Smooth muscle cell (in vitro differentiated cells): Measurements from ENCODE around the gene SRSF4. TPM values are rescaled to one million over a fixed set of nuclear protein-coding genes. Genes with fewer than 3 reads are reported as not detected.

Experiments used
- DNase-seq: peaks from one replicate; lab custom pipeline; 2025; ENCODE audit not compliant: unreplicated experiment; lab: John Stamatoyannopoulos, UW
- H2AFZ ChIP-seq: fragments of 200-600 bp; sonication (generic); 2 replicates; pipeline ENCODE4 v1.6.0; 2016; ENCODE audit warnings: antibody characterized with exemption, low read depth, mild to moderate bottlenecking
- H3F3A ChIP-seq: fragments of 200-600 bp; sonication (generic); 2 replicates; pipeline ENCODE4 v1.6.0; 2017; ENCODE audit warnings: antibody characterized with exemption, low read depth
- H3K27ac ChIP-seq: fragments of 200-600 bp; sonication (generic); 2 replicates; pipeline ENCODE4 v1.5.1; 2016; ENCODE audit warnings: low read depth, mild to moderate bottlenecking
- H3K27me3 ChIP-seq: fragments of 200-600 bp; sonication (generic); 2 replicates; pipeline ENCODE4 v1.6.1; 2016; ENCODE audit warnings: low read depth, mild to moderate bottlenecking
- H3K36me3 ChIP-seq: fragments of 200-600 bp; sonication (generic); 2 replicates; pipeline ENCODE4 v1.5.1; 2016; ENCODE audit warnings: low read depth
- H3K4me1 ChIP-seq: fragments of 200-600 bp; sonication (generic); 2 replicates; pipeline ENCODE4 v1.5.1; 2016; ENCODE audit warnings: low read depth
- H3K4me2 ChIP-seq: fragments of 200-600 bp; sonication (generic); 2 replicates; pipeline ENCODE4 v1.6.0; 2016; ENCODE audit warnings: mild to moderate bottlenecking
- H3K4me3 ChIP-seq: fragments of 200-600 bp; sonication (generic); 2 replicates; pipeline ENCODE4 v1.5.1; 2016; ENCODE audit warnings: mild to moderate bottlenecking
- H3K79me2 ChIP-seq: fragments of 200-600 bp; sonication (generic); 2 replicates; pipeline ENCODE4 v1.6.0; 2016; ENCODE audit warnings: low read depth, mild to moderate bottlenecking
- H3K9ac ChIP-seq: fragments of 200-600 bp; sonication (generic); 2 replicates; pipeline ENCODE4 v1.6.0; 2016; ENCODE audit warnings: low read depth
- H3K9me3 ChIP-seq: fragments of 200-600 bp; sonication (generic); replicated peaks from 2 replicates; pipeline ENCODE4 v1.5.1; 2016; ENCODE audit warnings: low read depth
- H4K20me1 ChIP-seq: fragments of 200-600 bp; sonication (generic); 2 replicates; pipeline ENCODE4 v1.6.0; 2016; ENCODE audit warnings: low read depth
- CTCF ChIP-seq: fragments of 200-600 bp; sonication (generic); IDR thresholded peaks from 2 replicates; pipeline ENCODE4 v1.5.1; 2017; ENCODE audit warnings: borderline replicate concordance, mild to moderate bottlenecking, antibody characterized with exemption; ENCODE audit not compliant: insufficient read depth, poor library complexity, severe bottlenecking
- WGBS: methylation state at CpG from one replicate; pipeline ENCODE4 v1.1.7; 2016; ENCODE audit warnings: low lambda C conversion rate; 5-methylcytosine and 5-hydroxymethylcytosine counted together
- polyA plus RNA-seq: library from polyadenylated mRNA; unstranded; fragments of >200 nt; fragmentation: Nextera tagmentation; extraction: Ambion mirVana; gene quantifications from 2 replicates; pipeline ENCODE4 v1.2.1, GENCODE V29; 2016
- total RNA-seq: library from RNA; depleted of rRNA; stranded (reverse); fragments of >200 nt; gene quantifications from 2 replicates; pipeline ENCODE4 v1.2.3, GENCODE V29; 2014

Gene SRSF4
- total and polyA plus RNA-seq, 2 experiments from 2014 or later: 53.9 to 98.7 TPM

GRCh38 chr1:29128739-29129138 lies 53.0 kb downstream of the SRSF4 start:
- H2AFZ ChIP-seq: no peak overlapping the region
- H4K20me1 ChIP-seq: no peaks in the 10 kb centered on the region
- no peak overlapping the region for H3K4me2 ChIP-seq
- no peaks in the 10 kb centered on the region for H3K79me2 ChIP-seq
- H3K27me3 ChIP-seq: no peaks in the 10 kb centered on the region
- H3K27ac ChIP-seq: no peak overlapping the region
- H3K36me3 ChIP-seq: no peaks in the 10 kb centered on the region
- peaks cover 7% of the 10 kb centered on the region for H3F3A ChIP-seq
- no peaks in the 10 kb centered on the region for H3K4me1 ChIP-seq
- TF ChIP-seq CTCF: no peak
- 91% methylated on average over 6 of the region's 6 CpGs for WGBS
- DNase-seq: no peak
- no peak overlapping the region for H3K4me3 ChIP-seq
- no peaks in the 10 kb centered on the region for H3K9me3 ChIP-seq
- no peak overlapping the region for H3K9ac ChIP-seq

DNA sequence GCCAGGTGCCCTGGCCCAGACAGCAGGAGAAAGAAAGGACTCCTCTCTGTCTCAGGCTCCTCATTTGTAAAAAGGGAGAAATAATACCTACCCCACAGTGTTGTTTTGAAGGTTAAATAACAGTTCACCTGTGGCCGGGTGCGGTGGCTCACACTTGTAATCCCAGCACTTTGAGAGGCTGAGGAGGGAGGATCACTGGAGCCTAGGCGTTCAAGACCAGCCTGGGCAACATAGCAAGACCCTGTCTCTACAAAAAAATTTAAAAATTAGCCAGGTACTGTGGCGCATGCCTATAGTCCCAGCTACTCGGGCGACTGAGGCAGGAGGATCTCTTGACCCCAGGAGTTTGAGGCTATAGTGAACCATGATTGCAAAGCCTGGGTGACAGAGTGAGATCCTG lies 55.5 kb downstream of the SRSF4 start:
- no peak overlapping the region for H3K27ac ChIP-seq
- peaks cover 11% of the 10 kb centered on the region for H3F3A ChIP-seq
- no peaks in the 10 kb centered on the region for H3K27me3 ChIP-seq
- H3K4me3 ChIP-seq: no peak overlapping the region
- H3K79me2 ChIP-seq: peaks cover 17% of the 10 kb centered on the region
- peaks cover 2% of the 10 kb centered on the region for H4K20me1 ChIP-seq
- H3K4me2 ChIP-seq: no peak overlapping the region
- no peak overlapping the region for H3K9ac ChIP-seq
- no peak for TF ChIP-seq CTCF
- H3K36me3 ChIP-seq: no peaks in the 10 kb centered on the region
- DNase-seq: no peak
- no peaks in the 10 kb centered on the region for H3K9me3 ChIP-seq
- H3K4me1 ChIP-seq: no peaks in the 10 kb centered on the region
- H2AFZ ChIP-seq: no peak overlapping the region
- 100% methylated on average over 6 of the region's 6 CpGs for WGBS

- no peak overlapping the region for H3K4me3 ChIP-seq
- DNase-seq: no peak
- no peaks in the 10 kb centered on the region for H3K9me3 ChIP-seq
- H3K27ac ChIP-seq: peak overlapping the region; percentile 87
- no peak overlapping the region for H2AFZ ChIP-seq
- no peaks in the 10 kb centered on the region for H3K27me3 ChIP-seq
- TF ChIP-seq CTCF: no peak
- peaks cover 11% of the 10 kb centered on the region for H3F3A ChIP-seq
- H3K9ac ChIP-seq: no peak overlapping the region
- peaks cover 6% of the 10 kb centered on the region for H4K20me1 ChIP-seq
- no peaks in the 10 kb centered on the region for H3K36me3 ChIP-seq
- no peaks in the 10 kb centered on the region for H3K4me1 ChIP-seq
- WGBS: 92% methylated on average over 6 of the region's 6 CpGs
- peak overlapping the region; percentile 89 for H3K4me2 ChIP-seq
- peaks cover 21% of the 10 kb centered on the region for H3K79me2 ChIP-seq
These were observed 55.9 kb downstream of the SRSF4 start for GRCh38 chr1:29125788-29126187.

DNA sequence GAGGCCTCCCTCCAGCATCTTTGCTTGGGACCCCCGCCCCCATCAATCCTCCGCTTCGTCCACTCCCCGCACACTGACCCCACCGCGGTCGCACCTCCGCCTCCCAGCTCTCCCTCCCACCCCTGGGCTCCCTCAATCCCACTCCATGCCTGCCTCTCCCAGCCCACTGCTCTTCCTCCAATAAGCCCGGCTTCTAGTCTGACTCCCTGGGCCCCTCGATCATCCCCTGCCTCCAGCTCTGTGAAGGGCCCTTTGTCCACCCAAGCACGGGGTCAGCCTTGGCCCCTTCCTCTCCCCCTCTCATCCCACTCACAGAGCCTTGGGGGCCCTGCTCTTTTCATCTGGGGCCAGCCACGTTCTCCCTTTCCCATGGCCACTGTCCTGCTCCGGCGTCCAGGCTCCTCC lies 56.5 kb downstream of the SRSF4 start:
- peaks cover 25% of the 10 kb centered on the region for H3K79me2 ChIP-seq
- H3K9me3 ChIP-seq: no peaks in the 10 kb centered on the region
- H3K27ac ChIP-seq: peak overlapping the region; percentile 87
- peak overlapping the region; percentile 89 for H3K4me2 ChIP-seq
- peaks cover 13% of the 10 kb centered on the region for H3F3A ChIP-seq
- peak overlapping the region; percentile 68 for H3K4me3 ChIP-seq
- TF ChIP-seq CTCF: no peak
- no peaks in the 10 kb centered on the region for H3K36me3 ChIP-seq
- 50% methylated on average over 8 of the region's 14 CpGs for WGBS
- no peaks in the 10 kb centered on the region for H3K4me1 ChIP-seq
- peaks cover 11% of the 10 kb centered on the region for H4K20me1 ChIP-seq
- no peak overlapping the region for H2AFZ ChIP-seq
- no peak for DNase-seq
- H3K27me3 ChIP-seq: no peaks in the 10 kb centered on the region
- peak overlapping the region; percentile 90 for H3K9ac ChIP-seq
